Panc1 (cell line): ENCODE results near the gene VAT1L. TPM values are rescaled to one million over a fixed set of nuclear protein-coding genes. Genes with fewer than 3 reads are reported as not detected.
A peak's percentile ranks its signal among the peaks of the same experiment; 100 is the strongest.

Experiments
- ATAC-seq: fragments of 200-7000 bp; cut with Tn5 transposase; 2 replicates; pipeline ENCODE4 v1.9.1; 2020; ENCODE audit warnings: mild to moderate bottlenecking, moderate library complexity
- BruUV-seq: library from RNA; stranded (reverse); fragments of 400-500 nt; replicated peaks from 2 replicates; lab custom pipeline; 2021; lab: Mats Ljungman, UMichigan
- CTCF ChIA-PET: fragments of 300-600 bp; sonication (Branson Sonifier 250); formaldehyde crosslinking; loops from one replicate; lab custom pipeline; 2022; ENCODE audit warnings: antibody characterized with exemption; lab: Charles Lee
- POLR2A ChIA-PET: fragments of 300-600 bp; sonication (Branson Sonifier 250); formaldehyde crosslinking; loops from one replicate; lab custom pipeline; 2022; ENCODE audit warnings: antibody characterized with exemption; lab: Charles Lee
- DNase-seq: peaks from one replicate; pipeline ENCODE4 v3.0.0-alpha.2; 2010; ENCODE audit warnings: low read depth, low spot score
- H3K27ac ChIP-seq: 2 replicates; pipeline ENCODE4 v1.5.1; 2011; ENCODE audit warnings: mild to moderate bottlenecking, low read length, inconsistent platforms
- H3K27me3 ChIP-seq: fragments of 200-500 bp; sonication (Bioruptor generic); 2 replicates; pipeline ENCODE4 v1.6.0; 2014; ENCODE audit warnings: low read length, inconsistent platforms; ENCODE audit not compliant: control insufficient read depth, insufficient read depth
- H3K36me3 ChIP-seq: fragments of 200-500 bp; sonication (Bioruptor generic); 2 replicates; pipeline ENCODE4 v1.5.1; 2014; ENCODE audit warnings: inconsistent platforms, mild to moderate bottlenecking, low read length, moderate library complexity; ENCODE audit not compliant: control insufficient read depth, insufficient read depth
- H3K4me1 ChIP-seq: 2 replicates; pipeline ENCODE4 v1.5.1; 2011; ENCODE audit warnings: inconsistent platforms, mild to moderate bottlenecking, low read length, moderate library complexity; ENCODE audit not compliant: control insufficient read depth, insufficient read depth
- H3K4me3 ChIP-seq, 2 experiments: 2 replicates each; pipeline ENCODE4 v1.5.1; 2011 to 2012; ENCODE audit warnings: low read depth in 2 of 2, low read length in 2 of 2, mild to moderate bottlenecking in 2 of 2, inconsistent platforms in 1 of 2, moderate library complexity in 1 of 2
- H3K9me3 ChIP-seq: fragments of 200-500 bp; sonication (Bioruptor generic); 2 replicates; pipeline ENCODE4 v1.5.1; 2014; ENCODE audit warnings: low read depth, mild to moderate bottlenecking, inconsistent platforms, low read length, moderate library complexity; ENCODE audit not compliant: control insufficient read depth, insufficient read depth
- CTCF ChIP-seq: fragments of 450-650 bp; IDR thresholded peaks from 2 replicates; pipeline ENCODE4 v1.5.1; 2017; ENCODE audit warnings: mild to moderate bottlenecking
- POLR2AphosphoS5 ChIP-seq: IDR thresholded peaks from 2 replicates; pipeline ENCODE4 v1.6.1; 2012; ENCODE audit warnings: mild to moderate bottlenecking, low read depth, low read length, moderate library complexity
- REST ChIP-seq, 2 experiments: IDR thresholded peaks; 2 replicates each; pipeline ENCODE4 v1.6.1; 2011 to 2012; ENCODE audit warnings: low read depth in 2 of 2, control low read depth in 1 of 2, low read length in 1 of 2, mild to moderate bottlenecking in 1 of 2, moderate library complexity in 1 of 2; ENCODE audit not compliant: insufficient read depth in 1 of 2
- SIN3A ChIP-seq: IDR thresholded peaks from 2 replicates; pipeline ENCODE4 v1.6.1; 2012; ENCODE audit warnings: low read depth, mild to moderate bottlenecking, low read length, moderate library complexity, borderline replicate concordance; ENCODE audit not compliant: insufficient read depth
- TCF7L2 ChIP-seq: IDR thresholded peaks from 2 replicates; pipeline ENCODE4 v1.6.1; 2011; ENCODE audit warnings: mild to moderate bottlenecking, low read depth, low read length, inconsistent platforms
- in situ Hi-C: cut with HindIII; loops from 2 replicates; pipeline ENCODE4 v1.10.0; 2016; ENCODE audit warnings: low sequenced_read_pairs, low pct_unique_long_range_greater_than_20kb
- intact Hi-C: fragments of 100-400 bp; cut with micrococcal nuclease; formaldehyde crosslinking; loops from one replicate; pipeline ENCODE4 v1.10.0; 2022; ENCODE audit not compliant: unreplicated experiment
- total RNA-seq: library from RNA; stranded (reverse); gene quantifications from one replicate; pipeline ENCODE4 v1.2.1, GENCODE V29; 2021; ENCODE audit not compliant: unreplicated experiment

The VAT1L gene
- total RNA-seq, 1 experiment from 2014 or later = not detected

GRCh38 chr16:77972062-77972392 is 183.7 kb downstream of the VAT1L start:
- DNase-seq = no peak
- intact Hi-C loops (loop anchor here (10.0 kb wide), 1 partner anchor 737 kb away; no protein-coding TSS in a partner anchor), in situ Hi-C loops (no loop called here)
- no peak overlapping the region for H3K4me3 ChIP-seq
- ChIA-PET POLR2A (no interaction called here), CTCF (no interaction called here)
- H3K36me3 ChIP-seq = no peaks in the 10 kb centered on the region
- ATAC-seq = 0 out of 2 replicates have a peak, but pooled peaks have one; percentile 65
- TF ChIP-seq CTCF (no peak), SIN3A (no peak), REST (IDR thresholded peaks at IDR 0.05; ENCODE audit: insufficient read depth in 1 of 2, low read depth in 2 of 2, low read length in 1 of 2) (no peak), TCF7L2 (no peak), POLR2AphosphoS5 (no peak)
- H3K27me3 ChIP-seq = no peaks in the 10 kb centered on the region
- no peaks in the 10 kb centered on the region for H3K9me3 ChIP-seq
- no peak overlapping the region for H3K27ac ChIP-seq
- no TSS peak for BruUV-seq
- H3K4me1 ChIP-seq = no peaks in the 10 kb centered on the region

- TF ChIP-seq TCF7L2 = no peak
- peak; percentile 82 to 87 for TF ChIP-seq REST (IDR thresholded peaks at IDR 0.05; ENCODE audit: insufficient read depth in 1 of 2, low read depth in 2 of 2, low read length in 1 of 2)
- no peak overlapping the region for H3K27ac ChIP-seq
- BruUV-seq = no TSS peak
- no peaks in the 10 kb centered on the region for H3K9me3 ChIP-seq
- ChIA-PET CTCF (no interaction called here), POLR2A (no interaction called here)
- no peaks in the 10 kb centered on the region for H3K4me1 ChIP-seq
- no peak for DNase-seq
- in situ Hi-C loops (no loop called here), intact Hi-C loops (loop anchor here (10.0 kb wide), 1 partner anchor 740 kb away; no protein-coding TSS in a partner anchor)
- ATAC-seq = no peak
- H3K27me3 ChIP-seq = peaks cover 7% of the 10 kb centered on the region
- H3K4me3 ChIP-seq = no peak overlapping the region
- H3K36me3 ChIP-seq = no peaks in the 10 kb centered on the region
Observed at GRCh38 chr16:77974883-77975282, 186.5 kb downstream of the VAT1L start.
